Stimulated activated naive B cell treated with anti-CD40 and anti-IgM and Interleukin-4, amounts not matched to agents 10 μg/mL and 1 μg/mL and 100 μg/mL, for 72 hours (primary cell): Measurements from ENCODE around the gene ENOX1.

Experiments used
- ATAC-seq, 2 donors: fragments of 150-1000 bp; cut with Tn5 transposase; replicated peaks; 2 replicates each; pipeline ENCODE4 v1.10.0; 2021; ENCODE audit warnings: moderate library complexity in 1 of 2
- DNase-seq: peaks from one replicate; pipeline ENCODE4 v3.0.0; 2021
- H3K27ac Mint-ChIP-seq: one replicate; pipeline ENCODE4 v1.8.0; 2022; ENCODE audit warnings: mild to moderate bottlenecking, mixed read lengths
- H3K27me3 Mint-ChIP-seq, 2 donors: one replicate each; pipeline ENCODE4 v1.8.0; 2022; ENCODE audit warnings: mixed read lengths in 2 of 2
- H3K36me3 Mint-ChIP-seq, 2 donors: one replicate each; pipeline ENCODE4 v1.8.0; 2022; ENCODE audit warnings: mixed read lengths in 2 of 2, mild to moderate bottlenecking in 1 of 2
- H3K4me1 Mint-ChIP-seq, 2 donors: one replicate each; pipeline ENCODE4 v1.8.0; 2022; ENCODE audit warnings: mixed read lengths in 2 of 2, mild to moderate bottlenecking in 1 of 2
- H3K4me3 Mint-ChIP-seq, 2 donors: one replicate each; pipeline ENCODE4 v1.8.0; 2022; ENCODE audit warnings: mild to moderate bottlenecking in 2 of 2, mixed read lengths in 2 of 2, moderate library complexity in 1 of 2
- H3K9me3 Mint-ChIP-seq, 2 donors: one replicate each; pipeline ENCODE4 v1.8.0; 2022; ENCODE audit warnings: mixed read lengths in 2 of 2, mild to moderate bottlenecking in 1 of 2

ENOX1 gene

GRCh38 chr13:43567608-43568007 lies 219.2 kb downstream of the ENOX1 start:
- Mint-ChIP-seq H3K27me3 (no peaks in the 10 kb centered on the region), H3K27ac (no peak overlapping the region), H3K4me3 (no peak overlapping the region), H3K36me3 (no peaks in the 10 kb centered on the region), H3K9me3 (no peaks in the 10 kb centered on the region), H3K4me1 (peaks cover 0 to 6% of the 10 kb centered on the region in 2 donors)
- DNase-seq (no peak), ATAC-seq (no peak)

- H3K36me3 Mint-ChIP-seq, result no peaks in the 10 kb centered on the region
- H3K4me3 Mint-ChIP-seq, result no peak overlapping the region
- H3K4me1 Mint-ChIP-seq, result peaks cover 0 to 6% of the 10 kb centered on the region in 2 donors
- H3K27ac Mint-ChIP-seq, result no peak overlapping the region
- no peaks in the 10 kb centered on the region for H3K9me3 Mint-ChIP-seq
- no peak for DNase-seq
- H3K27me3 Mint-ChIP-seq, result no peaks in the 10 kb centered on the region
- peak; percentile 52 to 54 for ATAC-seq
These were observed 221.8 kb downstream of the ENOX1 start for GRCh38 chr13:43564952-43565351.

GRCh38 chr13:43561081-43561480 lies 225.7 kb downstream of the ENOX1 start:
- no peak overlapping the region for H3K4me3 Mint-ChIP-seq
- H3K27me3 Mint-ChIP-seq, result no peaks in the 10 kb centered on the region
- ATAC-seq (no peak), DNase-seq (no peak)
- H3K36me3 Mint-ChIP-seq, result no peaks in the 10 kb centered on the region
- H3K4me1 Mint-ChIP-seq, result peaks cover 0 to 6% of the 10 kb centered on the region in 2 donors
- H3K9me3 Mint-ChIP-seq, result no peaks in the 10 kb centered on the region
- H3K27ac Mint-ChIP-seq, result no peak overlapping the region

- Mint-ChIP-seq H3K27ac (no peak overlapping the region), H3K9me3 (no peaks in the 10 kb centered on the region), H3K27me3 (no peaks in the 10 kb centered on the region), H3K36me3 (no peaks in the 10 kb centered on the region), H3K4me1 (no peaks in the 10 kb centered on the region), H3K4me3 (no peak overlapping the region)
- DNase-seq, result no peak
- ATAC-seq, result no peak
These were observed 227.8 kb downstream of the ENOX1 start for GRCh38 chr13:43558939-43559338.

- Mint-ChIP-seq H3K36me3 (no peaks in the 10 kb centered on the region), H3K27ac (no peak overlapping the region), H3K9me3 (no peaks in the 10 kb centered on the region), H3K4me3 (no peak overlapping the region), H3K4me1 (no peaks in the 10 kb centered on the region), H3K27me3 (no peaks in the 10 kb centered on the region)
- DNase-seq (no peak), ATAC-seq (no peak)
These were observed 228.4 kb downstream of the ENOX1 start for GRCh38 chr13:43558326-43558725.

- H3K9me3 Mint-ChIP-seq, result no peaks in the 10 kb centered on the region
- no peak for ATAC-seq
- DNase-seq, result no peak
- no peak overlapping the region for H3K27ac Mint-ChIP-seq
- no peak overlapping the region for H3K4me3 Mint-ChIP-seq
- H3K36me3 Mint-ChIP-seq, result no peaks in the 10 kb centered on the region
- H3K27me3 Mint-ChIP-seq, result no peaks in the 10 kb centered on the region
- H3K4me1 Mint-ChIP-seq, result no peaks in the 10 kb centered on the region
These were observed 231.1 kb downstream of the ENOX1 start for GRCh38 chr13:43555667-43556066.

- no peaks in the 10 kb centered on the region for H3K27me3 Mint-ChIP-seq
- no peak for ATAC-seq
- no peak overlapping the region for H3K4me3 Mint-ChIP-seq
- no peaks in the 10 kb centered on the region for H3K4me1 Mint-ChIP-seq
- H3K27ac Mint-ChIP-seq, result no peak overlapping the region
- no peaks in the 10 kb centered on the region for H3K9me3 Mint-ChIP-seq
- H3K36me3 Mint-ChIP-seq, result no peaks in the 10 kb centered on the region
- no peak for DNase-seq
These were observed 234.8 kb downstream of the ENOX1 start for GRCh38 chr13:43551897-43552456.

GRCh38 chr13:43546816-43547215 lies 240.0 kb downstream of the ENOX1 start:
- Mint-ChIP-seq H3K4me1 (no peaks in the 10 kb centered on the region), H3K27me3 (no peaks in the 10 kb centered on the region), H3K9me3 (no peaks in the 10 kb centered on the region), H3K4me3 (no peak overlapping the region), H3K36me3 (no peaks in the 10 kb centered on the region), H3K27ac (no peak overlapping the region)
- ATAC-seq, result no peak
- no peak for DNase-seq

- Mint-ChIP-seq H3K9me3 (no peaks in the 10 kb centered on the region), H3K4me1 (no peaks in the 10 kb centered on the region), H3K4me3 (no peak overlapping the region), H3K27me3 (no peaks in the 10 kb centered on the region), H3K27ac (no peak overlapping the region), H3K36me3 (no peaks in the 10 kb centered on the region)
- ATAC-seq, result no peak
- no peak for DNase-seq
These were observed 240.5 kb downstream of the ENOX1 start for GRCh38 chr13:43546251-43546650.

- no peak overlapping the region for H3K4me3 Mint-ChIP-seq
- no peak for DNase-seq
- H3K9me3 Mint-ChIP-seq, result no peaks in the 10 kb centered on the region
- no peak overlapping the region for H3K27ac Mint-ChIP-seq
- ATAC-seq, result no peak
- H3K36me3 Mint-ChIP-seq, result no peaks in the 10 kb centered on the region
- H3K27me3 Mint-ChIP-seq, result no peaks in the 10 kb centered on the region
- H3K4me1 Mint-ChIP-seq, result no peaks in the 10 kb centered on the region
These were observed 241.4 kb downstream of the ENOX1 start for GRCh38 chr13:43545317-43545874.

GRCh38 chr13:43544631-43545030 lies 242.1 kb downstream of the ENOX1 start:
- H3K27ac Mint-ChIP-seq, result no peak overlapping the region
- DNase-seq (no peak), ATAC-seq (no peak)
- no peaks in the 10 kb centered on the region for H3K9me3 Mint-ChIP-seq
- H3K4me3 Mint-ChIP-seq, result no peak overlapping the region
- H3K4me1 Mint-ChIP-seq, result no peaks in the 10 kb centered on the region
- H3K27me3 Mint-ChIP-seq, result no peaks in the 10 kb centered on the region
- no peaks in the 10 kb centered on the region for H3K36me3 Mint-ChIP-seq

GRCh38 chr13:43544011-43544410 lies 242.8 kb downstream of the ENOX1 start:
- no peaks in the 10 kb centered on the region for H3K27me3 Mint-ChIP-seq
- DNase-seq (no peak), ATAC-seq (no peak)

GRCh38 chr13:43543331-43543730 lies 243.4 kb downstream of the ENOX1 start:
- no peaks in the 10 kb centered on the region for H3K36me3 Mint-ChIP-seq
- no peak overlapping the region for H3K4me3 Mint-ChIP-seq
- no peak overlapping the region for H3K27ac Mint-ChIP-seq

More at GRCh38 chr13:43544011-43544410, 242.8 kb downstream of the ENOX1 start:
- H3K9me3 Mint-ChIP-seq, result peaks cover 0 to 2% of the 10 kb centered on the region in 2 donors
- no peak overlapping the region for H3K27ac Mint-ChIP-seq
- no peak overlapping the region for H3K4me3 Mint-ChIP-seq
- no peaks in the 10 kb centered on the region for H3K36me3 Mint-ChIP-seq
- no peaks in the 10 kb centered on the region for H3K4me1 Mint-ChIP-seq

GRCh38 chr13:43537124-43537523 lies 249.6 kb downstream of the ENOX1 start:
- no peak for DNase-seq
- Mint-ChIP-seq H3K9me3 (peaks cover 0 to 2% of the 10 kb centered on the region in 2 donors), H3K27ac (no peak overlapping the region), H3K36me3 (no peaks in the 10 kb centered on the region), H3K4me3 (no peak overlapping the region), H3K27me3 (no peaks in the 10 kb centered on the region), H3K4me1 (no peaks in the 10 kb centered on the region)
- ATAC-seq, result no peak

More at GRCh38 chr13:43543331-43543730, 243.4 kb downstream of the ENOX1 start:
- no peak for ATAC-seq
- Mint-ChIP-seq H3K27me3 (no peaks in the 10 kb centered on the region), H3K9me3 (peaks cover 0 to 2% of the 10 kb centered on the region in 2 donors), H3K4me1 (no peaks in the 10 kb centered on the region)
- no peak for DNase-seq

GRCh38 chr13:43529796-43530195 lies 257.0 kb downstream of the ENOX1 start:
- DNase-seq, result no peak
- ATAC-seq, result no peak
- Mint-ChIP-seq H3K36me3 (no peaks in the 10 kb centered on the region), H3K27me3 (no peaks in the 10 kb centered on the region), H3K27ac (no peak overlapping the region), H3K9me3 (no peaks in the 10 kb centered on the region), H3K4me1 (no peaks in the 10 kb centered on the region), H3K4me3 (no peak overlapping the region)
